Measurements from ENCODE around the gene COPB2. TPM values are rescaled to one million over a fixed set of nuclear protein-coding genes. Genes with fewer than 3 reads are reported as not detected.

The COPB2 gene
- total and polyA plus RNA-seq, 2 donors from 2014 or later, result 47.3 to 124 TPM

DNA sequence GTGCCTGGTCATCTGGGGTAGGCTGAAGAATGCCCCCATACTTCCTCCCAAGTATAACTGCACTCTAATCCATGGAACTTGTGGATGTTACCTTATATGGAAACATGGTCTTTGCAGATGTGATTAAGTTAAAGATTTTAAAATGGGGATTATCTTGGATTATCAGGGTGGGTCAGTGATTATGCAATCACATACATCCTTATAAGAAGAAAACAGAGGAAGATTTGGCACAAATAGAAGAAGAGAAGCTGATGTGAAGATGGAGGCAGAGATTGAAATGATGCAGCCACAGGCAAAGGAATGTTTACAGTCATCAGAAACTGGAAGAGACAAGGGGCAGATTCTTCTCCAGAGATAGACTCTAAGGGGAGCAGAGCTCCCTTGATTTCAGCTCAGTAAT lies 47.4 kb downstream of the COPB2 start:
- FAIRE-seq, result no peak
- Histone ChIP-seq H3K27me3 (ENCODE audit: control insufficient read depth, insufficient read depth, low read length) (no peaks in the 10 kb centered on the region), H3K36me3 (ENCODE audit: control insufficient read depth in 2 of 3, insufficient read depth in 3 of 3, low read length in 3 of 3) (peaks cover 0 to 3% (median 3%) of the 10 kb centered on the region in 3 donors), H3K9ac (ENCODE audit: low read length in 3 of 3) (no peak overlapping the region), H3K27ac (ENCODE audit: low read depth in 2 of 2, low read length in 2 of 2) (no peak overlapping the region), H3K4me3 (ENCODE audit: low read length in 3 of 3) (no peak overlapping the region), H3K9me3 (ENCODE audit: control insufficient read depth in 2 of 3, insufficient read depth in 1 of 3, low read length in 3 of 3) (no peaks in the 10 kb centered on the region), H3K4me1 (ENCODE audit: control insufficient read depth in 2 of 3, insufficient read depth in 2 of 3, low read depth in 1 of 3, low read length in 3 of 3) (peaks cover 0 to 11% (median 0%) of the 10 kb centered on the region in 3 donors)
- no peak for DNase-seq
- TF ChIP-seq, protein P1, sequence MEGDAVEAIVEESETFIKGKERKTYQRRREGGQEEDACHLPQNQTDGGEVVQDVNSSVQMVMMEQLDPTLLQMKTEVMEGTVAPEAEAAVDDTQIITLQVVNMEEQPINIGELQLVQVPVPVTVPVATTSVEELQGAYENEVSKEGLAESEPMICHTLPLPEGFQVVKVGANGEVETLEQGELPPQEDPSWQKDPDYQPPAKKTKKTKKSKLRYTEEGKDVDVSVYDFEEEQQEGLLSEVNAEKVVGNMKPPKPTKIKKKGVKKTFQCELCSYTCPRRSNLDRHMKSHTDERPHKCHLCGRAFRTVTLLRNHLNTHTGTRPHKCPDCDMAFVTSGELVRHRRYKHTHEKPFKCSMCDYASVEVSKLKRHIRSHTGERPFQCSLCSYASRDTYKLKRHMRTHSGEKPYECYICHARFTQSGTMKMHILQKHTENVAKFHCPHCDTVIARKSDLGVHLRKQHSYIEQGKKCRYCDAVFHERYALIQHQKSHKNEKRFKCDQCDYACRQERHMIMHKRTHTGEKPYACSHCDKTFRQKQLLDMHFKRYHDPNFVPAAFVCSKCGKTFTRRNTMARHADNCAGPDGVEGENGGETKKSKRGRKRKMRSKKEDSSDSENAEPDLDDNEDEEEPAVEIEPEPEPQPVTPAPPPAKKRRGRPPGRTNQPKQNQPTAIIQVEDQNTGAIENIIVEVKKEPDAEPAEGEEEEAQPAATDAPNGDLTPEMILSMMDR (IDR thresholded peaks at IDR 0.05; ENCODE audit: borderline replicate concordance, extremely low read depth, insufficient read depth), result no peak
- intact Hi-C loops (cut with DNase I), result no loop called here

DNA sequence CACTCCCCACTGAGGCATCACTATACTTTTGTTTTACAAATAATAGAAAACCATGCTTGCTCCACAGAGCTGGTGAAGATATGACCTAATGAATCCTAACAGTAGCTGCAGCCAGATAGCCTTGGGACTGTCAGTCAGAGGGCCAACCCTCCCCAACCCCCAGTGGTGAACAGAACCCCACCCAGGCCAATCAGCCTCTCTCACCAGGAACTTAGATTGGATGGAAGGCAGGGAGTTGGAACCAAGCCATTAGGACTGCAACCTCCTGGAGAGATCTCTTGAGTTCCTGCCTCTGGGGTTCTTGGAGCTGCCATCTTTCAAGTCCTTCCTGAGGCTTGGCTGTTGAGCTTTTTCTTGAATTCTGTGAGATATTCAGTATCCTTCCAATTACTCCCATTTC lies 48.7 kb downstream of the COPB2 start:
- H3K9me3 ChIP-seq (ENCODE audit: control insufficient read depth in 2 of 3, insufficient read depth in 1 of 3, low read length in 3 of 3), result no peaks in the 10 kb centered on the region
- no peak overlapping the region for H3K27ac ChIP-seq (ENCODE audit: low read depth in 2 of 2, low read length in 2 of 2)
- H3K36me3 ChIP-seq (ENCODE audit: control insufficient read depth in 2 of 3, insufficient read depth in 3 of 3, low read length in 3 of 3), result no peaks in the 10 kb centered on the region
- intact Hi-C loops (cut with DNase I), result no loop called here
- TF ChIP-seq, protein P1 (IDR thresholded peaks at IDR 0.05; ENCODE audit: borderline replicate concordance, extremely low read depth, insufficient read depth), result no peak
- DNase-seq (no peak), FAIRE-seq (no peak)
- H3K9ac ChIP-seq (ENCODE audit: low read length in 3 of 3), result no peak overlapping the region
- H3K4me1 ChIP-seq (ENCODE audit: control insufficient read depth in 2 of 3, insufficient read depth in 2 of 3, low read depth in 1 of 3, low read length in 3 of 3), result peaks cover 0 to 11% (median 0%) of the 10 kb centered on the region in 3 donors
- no peak overlapping the region for H3K4me3 ChIP-seq (ENCODE audit: low read length in 3 of 3)
- H3K27me3 ChIP-seq (ENCODE audit: control insufficient read depth, insufficient read depth, low read length), result no peaks in the 10 kb centered on the region

DNA sequence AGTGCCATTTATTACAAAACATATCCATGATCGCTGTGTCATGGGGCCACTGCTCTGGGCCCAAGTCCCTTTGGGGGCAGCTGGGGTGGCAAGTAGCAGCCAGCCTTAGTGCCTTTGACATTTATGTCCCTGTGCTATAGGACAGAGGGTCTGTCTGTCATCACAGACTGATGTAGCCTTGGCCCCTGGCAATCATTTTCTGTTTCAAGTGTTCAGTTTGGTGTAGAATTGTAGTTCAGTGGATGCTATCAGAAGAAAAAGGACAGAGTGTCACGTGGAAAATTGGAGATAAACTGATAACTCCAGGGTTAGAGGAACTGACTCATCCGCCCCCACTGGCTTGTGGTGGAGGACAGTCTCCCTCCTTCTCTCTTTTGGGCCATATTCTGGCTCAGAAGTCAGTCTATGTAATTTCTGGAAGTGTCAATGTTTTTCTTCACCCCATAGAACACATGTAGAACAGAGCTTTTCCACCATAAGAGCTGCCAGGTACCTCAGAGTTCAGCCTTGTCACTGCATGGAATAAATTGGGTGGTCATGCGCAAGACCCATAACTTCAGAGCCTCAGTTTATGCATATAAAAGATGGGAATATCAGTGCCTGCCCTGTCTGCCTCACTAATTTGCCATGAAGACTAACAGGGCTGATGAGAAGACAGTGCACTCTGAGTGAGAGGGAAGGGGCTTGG lies 50.1 kb downstream of the COPB2 start:
- Histone ChIP-seq H3K27ac (ENCODE audit: low read depth in 2 of 2, low read length in 2 of 2) (no peak overlapping the region), H3K4me1 (ENCODE audit: control insufficient read depth in 2 of 3, insufficient read depth in 2 of 3, low read depth in 1 of 3, low read length in 3 of 3) (peaks cover 0 to 1% (median 0%) of the 10 kb centered on the region in 3 donors), H3K4me3 (ENCODE audit: low read length in 3 of 3) (no peak overlapping the region), H3K27me3 (ENCODE audit: control insufficient read depth, insufficient read depth, low read length) (no peaks in the 10 kb centered on the region), H3K9ac (ENCODE audit: low read length in 3 of 3) (no peak overlapping the region), H3K36me3 (ENCODE audit: control insufficient read depth in 2 of 3, insufficient read depth in 3 of 3, low read length in 3 of 3) (no peaks in the 10 kb centered on the region), H3K9me3 (ENCODE audit: control insufficient read depth in 2 of 3, insufficient read depth in 1 of 3, low read length in 3 of 3) (no peaks in the 10 kb centered on the region)
- TF ChIP-seq, protein P1 (IDR thresholded peaks at IDR 0.05; ENCODE audit: borderline replicate concordance, extremely low read depth, insufficient read depth), result no peak
- DNase-seq, result peak in 1 of 5 donors; percentile 68
- FAIRE-seq, result no peak
- intact Hi-C loops (cut with DNase I), result no loop called here
